Heart right ventricle (tissue), 16 donors: ENCODE results near the gene DNAH5. TPM values are rescaled to one million over a fixed set of nuclear protein-coding genes. Genes with fewer than 3 reads are reported as not detected.

Experiments used
- ATAC-seq, 8 donors: fragments of 200-7000 bp; cut with Tn5 transposase; one replicate each; pipeline ENCODE4 v1.9.1; 2020; ENCODE audit warnings: mild to moderate bottlenecking in 8 of 8, moderate library complexity in 8 of 8, moderate number of reproducible peaks in 1 of 8
- DNase-seq, 2 donors: peaks; one replicate each; pipeline ENCODE4 v3.0.0-alpha.2; 2020
- H3K27ac ChIP-seq, 10 donors: fragments of 200-600 bp; sonication (generic) in 2 of 10; one replicate each; pipeline versions ENCODE4 v1.5.0 to v1.8.0; 2020 to 2022; ENCODE audit warnings: mild to moderate bottlenecking in 3 of 10
- H3K27me3 ChIP-seq, 7 donors: fragments of 200-600 bp; one replicate each; pipeline ENCODE4 v1.8.0; 2021 to 2022; ENCODE audit warnings: mild to moderate bottlenecking in 2 of 7
- H3K36me3 ChIP-seq, 9 donors: fragments of 200-600 bp; sonication (generic) in 1 of 9; one replicate each; pipeline versions ENCODE4 v1.5.0 to v1.8.0; 2020 to 2022; ENCODE audit warnings: mild to moderate bottlenecking in 2 of 9
- H3K4me1 ChIP-seq, 9 donors: fragments of 200-600 bp; sonication (generic) in 1 of 9; one replicate each; pipeline versions ENCODE4 v1.5.0 to v1.8.0; 2020 to 2022; ENCODE audit warnings: mild to moderate bottlenecking in 4 of 9
- H3K4me3 ChIP-seq, 10 donors: fragments of 200-600 bp; sonication (generic) in 2 of 10; one replicate each; pipeline versions ENCODE4 v1.5.0 to v1.8.0; 2020 to 2022; ENCODE audit warnings: mild to moderate bottlenecking in 7 of 10, moderate library complexity in 2 of 10
- H3K9me3 ChIP-seq, 11 donors: fragments of 200-600 bp in 10 of 11; sonication (generic) in 2 of 11; one replicate each; pipeline versions ENCODE4 v1.5.0 to v1.8.0; 2013 to 2022; ENCODE audit warnings: mild to moderate bottlenecking in 2 of 11, control low read depth in 1 of 11, moderate library complexity in 1 of 11
- CTCF ChIP-seq, 9 donors: fragments of 200-600 bp; sonication (generic) in 2 of 9; IDR thresholded peaks; one replicate each; pipeline versions ENCODE4 v1.5.0 to v1.8.0; 2021 to 2022; ENCODE audit warnings: antibody characterized with exemption in 9 of 9, mild to moderate bottlenecking in 5 of 9, moderate library complexity in 1 of 9
- WGBS, 2 donors: extraction: QIAGEN DNeasy Blood & Tissue Kit; methylation state at CpG; one replicate each; pipeline ENCODE4 v1.1.7; 2013; ENCODE audit warnings: inconsistent platforms in 1 of 2; 5-methylcytosine and 5-hydroxymethylcytosine counted together
- intact Hi-C, 10 donors: fragments of 100-400 bp; cut with DNase I; formaldehyde crosslinking; loops; one replicate each; pipeline versions ENCODE4 v1.11.1 to v1.14.2; 2022
- polyA plus RNA-seq, 2 donors: library from polyadenylated mRNA; stranded (reverse); fragments of 200-250 nt; gene quantifications; one replicate each; pipeline ENCODE4 v1.2.3, GENCODE V29; 2013
- total RNA-seq, 10 donors: library from RNA; stranded (reverse); fragmentation: NEBNext Ultra II Directional in 3 of 10; extraction: Animal tissue kit (Norgen Biotek cat#: 25700) in 3 of 10; gene quantifications; one replicate each; pipeline versions ENCODE4 v1.2.1 to v1.2.4, GENCODE V29; 2021 to 2023
- donor health status: Arrhythmogenic right ventricular cardiomyopathy.
- donor health status: ischemic (EF 13 %, LVEDD 7.1; RV severe dilation, severe dysfunction).
- donor health status: healthy with polysubstance abuse.
- donor health status: DM: no; HTN: yes; CAD: no.
- donor health status: DM: no; HTN: no; CAD: no.
- donor health status: ischemic (EF 25% LVEDD 6.9; RV normal size, moderate dysfunction).
- donor health status: ischemic (EF 25% LVEDD 5.7; RV mildly dilated, moderate dysfunction).
- donor health status: healthy.
- donor health status: DM: yes; HTN: yes; CAD: no.
- donor health status: Ischemic cardiomyopathy.
- donor health status: ischemic (EF 35%, LVEDD 5.7; RV mildly dilated, moderate dysfunction).
- donor health status: nonischemic (EF 11% LVEDD 7.7; RV severe dilation, severe dysfunction).
- donor health status: DM: yes; HTN: yes; CAD: no.
- donor health status: PGD.
- donor health status: ischemic (EF 29% LVEDD 5.4; RV normal size, mild dysfunction).
- donor health status: nonischemic (EF 23%, LVEDD 6.1; RV moderate dilation, normal function).

Gene DNAH5
- total and polyA plus RNA-seq, 12 donors, result 0.02 to 0.53 (median 0.23) TPM; not detected in 2

- H3K27me3 ChIP-seq, result no peaks in the 10 kb centered on the region
- TF ChIP-seq CTCF (IDR thresholded peaks at IDR 0.05), result no peak
- no peak overlapping the region for H3K27ac ChIP-seq
- intact Hi-C loops, result no loop called here
- peaks cover 0 to 18% (median 0%) of the 10 kb centered on the region in 11 donors for H3K9me3 ChIP-seq
- no peak overlapping the region for H3K4me3 ChIP-seq
- H3K4me1 ChIP-seq, result no peaks in the 10 kb centered on the region
- ATAC-seq (no peak), DNase-seq (no peak)
- H3K36me3 ChIP-seq, result no peaks in the 10 kb centered on the region
- WGBS, 2 donors, result 81 to 83% methylated on average over 5 of the region's 5 CpGs
Measured at GRCh38 chr5:13739479-13739878, 205.0 kb downstream of the DNAH5 start.

- no peak for DNase-seq
- Histone ChIP-seq H3K27me3 (no peaks in the 10 kb centered on the region), H3K4me3 (no peak overlapping the region), H3K27ac (no peak overlapping the region), H3K9me3 (peaks cover 0 to 13% (median 0%) of the 10 kb centered on the region in 11 donors), H3K36me3 (no peaks in the 10 kb centered on the region), H3K4me1 (no peaks in the 10 kb centered on the region)
- 92% methylated on average over 11 of the region's 11 CpGs for WGBS, 2 donors
- no peak for TF ChIP-seq CTCF (IDR thresholded peaks at IDR 0.05)
- intact Hi-C loops, result no loop called here
- ATAC-seq, result no peak
Measured at GRCh38 chr5:13735691-13736090, 208.8 kb downstream of the DNAH5 start.

GRCh38 chr5:13731121-13731628 is 213.3 kb downstream of the DNAH5 start:
- intact Hi-C loops, result no loop called here

GRCh38 chr5:13708906-13709305 is 235.6 kb downstream of the DNAH5 start:
- no peak for ATAC-seq
- H3K4me1 ChIP-seq, result no peaks in the 10 kb centered on the region
- no peak for DNase-seq
- no peak for TF ChIP-seq CTCF (IDR thresholded peaks at IDR 0.05)
- no peaks in the 10 kb centered on the region for H3K27me3 ChIP-seq
- no peaks in the 10 kb centered on the region for H3K36me3 ChIP-seq
- H3K9me3 ChIP-seq, result no peaks in the 10 kb centered on the region
- WGBS, 2 donors, result 6 to 10% methylated on average over 2 of the region's 2 CpGs
- intact Hi-C loops, result no loop called here
- H3K27ac ChIP-seq, result no peak overlapping the region
- H3K4me3 ChIP-seq, result no peak overlapping the region

More at GRCh38 chr5:13731121-13731628, 213.3 kb downstream of the DNAH5 start:
- DNase-seq, result no peak
- peaks cover 0 to 13% (median 0%) of the 10 kb centered on the region in 11 donors for H3K9me3 ChIP-seq
- 84 to 86% methylated on average over 6 of the region's 6 CpGs for WGBS, 2 donors
- no peaks in the 10 kb centered on the region for H3K27me3 ChIP-seq
- TF ChIP-seq CTCF (IDR thresholded peaks at IDR 0.05), result no peak
- no peaks in the 10 kb centered on the region for H3K36me3 ChIP-seq
- no peak overlapping the region for H3K27ac ChIP-seq
- H3K4me1 ChIP-seq, result no peaks in the 10 kb centered on the region
- ATAC-seq, result no peak
- H3K4me3 ChIP-seq, result no peak overlapping the region
